Activated CD8-positive, alpha-beta memory T cell treated with anti-CD3 and anti-CD28 coated beads for 1 hour (primary cell): ENCODE measurements around the gene RAB6C.
"Not testable (repeated sequence)": the region's sequence is repeated elsewhere in the genome, so short reads cannot be mapped to it uniquely, and the experiment has no call there.

Source experiments
- DNase-seq, 2 donors: peaks; one replicate each; pipeline ENCODE4 v3.0.0-alpha.2; 2020; ENCODE audit warnings: low read depth in 1 of 2; ENCODE audit errors: extremely low read depth in 1 of 2

The RAB6C gene

DNA sequence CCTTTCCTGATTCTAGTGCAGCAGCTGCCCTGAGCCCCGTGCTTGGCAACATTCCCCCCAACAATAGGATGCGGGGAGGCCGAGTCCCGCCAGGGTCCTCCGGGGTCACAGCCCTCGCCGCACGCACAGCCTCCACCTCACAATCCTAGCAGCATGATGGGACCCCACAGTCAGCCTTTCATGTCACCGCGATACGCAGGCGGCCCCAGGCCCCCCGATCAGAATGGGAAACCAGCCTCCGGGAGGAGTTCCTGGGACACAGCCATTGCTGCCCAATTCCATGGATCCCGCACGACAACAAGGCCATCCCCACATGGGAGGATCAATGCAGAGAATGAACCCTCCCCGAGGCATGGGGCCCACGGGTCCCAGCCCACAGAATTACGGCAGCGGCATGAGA, 13.7 kb downstream of the RAB6C start:
- DNase-seq = not testable (repeated sequence)

- DNase-seq = not testable (repeated sequence)
These were observed 17.3 kb downstream of the RAB6C start for GRCh38 chr2:129996657-129997237.

GRCh38 chr2:129998771-129999170, 19.3 kb downstream of the RAB6C start:
- DNase-seq = not testable (repeated sequence)

DNA sequence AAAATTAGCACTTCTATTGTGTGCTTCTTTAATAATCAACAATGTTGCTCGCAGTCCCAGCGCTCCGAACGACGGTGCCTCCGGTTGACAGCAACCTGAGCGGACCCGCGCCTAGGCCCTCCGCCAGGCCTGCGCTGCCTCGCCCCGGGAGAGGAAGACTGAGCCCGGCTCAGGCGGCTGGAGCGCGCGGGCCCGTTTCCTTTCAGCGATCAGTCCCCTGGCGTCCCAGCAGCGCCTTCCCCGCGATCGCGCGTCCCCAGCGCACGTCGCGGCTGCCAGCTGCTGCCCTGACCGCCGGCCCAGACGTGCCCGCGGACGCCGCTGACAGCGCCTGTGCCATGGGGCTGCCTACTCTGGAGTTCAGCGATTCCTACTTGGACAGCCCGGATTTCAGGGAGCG, 26.4 kb downstream of the RAB6C start:
- not testable (repeated sequence) for DNase-seq

DNA sequence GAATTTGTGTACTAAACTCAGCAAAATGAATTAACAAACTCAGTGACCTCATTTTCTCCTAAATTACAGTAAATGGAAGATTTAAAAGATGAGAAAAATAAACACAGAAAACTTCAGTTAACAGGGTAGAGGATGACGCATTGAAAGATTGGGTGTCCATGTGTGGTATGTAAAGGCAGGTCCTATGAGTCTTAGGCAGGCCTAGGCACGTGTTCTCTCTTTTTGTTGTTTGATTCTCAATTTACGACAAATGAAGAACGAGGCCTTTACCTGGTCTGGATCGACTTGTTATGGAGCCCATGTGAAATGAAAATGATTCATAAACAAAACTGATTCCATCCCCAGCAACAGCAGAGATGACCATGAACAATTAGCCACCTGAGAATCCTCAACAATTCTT, 37.2 kb downstream of the RAB6C start:
- not testable (repeated sequence) for DNase-seq

GRCh38 chr2:130019402-130019801, 39.9 kb downstream of the RAB6C start:
- no peak for DNase-seq

DNA sequence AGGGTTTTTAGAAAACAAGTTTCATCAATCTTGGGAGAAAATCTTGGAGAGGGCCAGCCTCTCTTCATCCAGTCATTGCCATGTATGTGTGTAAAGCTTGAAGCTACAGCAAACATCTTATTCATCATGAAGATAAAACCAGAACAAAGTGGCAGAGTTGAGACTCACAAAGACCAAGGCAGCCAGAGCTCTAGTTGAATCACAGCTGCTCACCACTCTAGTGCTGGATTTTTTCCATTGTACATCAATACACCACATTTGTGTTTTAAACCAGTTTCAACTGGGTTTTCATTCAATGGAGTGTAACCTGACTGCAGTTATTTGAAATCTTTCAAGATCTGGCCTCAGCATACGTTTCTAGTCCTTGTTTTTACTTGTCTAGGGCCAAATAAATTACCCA, 40.6 kb downstream of the RAB6C start:
- DNase-seq = not testable (repeated sequence)

- DNase-seq = not testable (repeated sequence)
These were observed 46.5 kb downstream of the RAB6C start for GRCh38 chr2:130025931-130026330.
